Mesenchymal stem cell (in vitro differentiated cells and primary cell): Measurements from ENCODE around the gene TNFSF11.

Source experiments
- DNase-seq: peaks from one replicate; pipeline ENCODE4 v3.0.0-alpha.2; 2013
- H2AFZ ChIP-seq: one replicate; pipeline ENCODE4 v1.6.1; 2013; ENCODE audit warnings: low read depth, mild to moderate bottlenecking, control low read depth, inconsistent platforms, low read length, moderate library complexity
- H2AK5ac ChIP-seq: 2 replicates; pipeline ENCODE4 v1.6.1; 2013; ENCODE audit warnings: low read length, moderate library complexity, mild to moderate bottlenecking, inconsistent platforms; ENCODE audit not compliant: severe bottlenecking
- H2BK120ac ChIP-seq: one replicate; pipeline ENCODE4 v1.6.1; 2013; ENCODE audit warnings: low read depth, mild to moderate bottlenecking, inconsistent platforms, low read length, moderate library complexity
- H2BK12ac ChIP-seq, 2 experiments: one replicate each; pipeline ENCODE4 v1.6.1; 2013; ENCODE audit warnings: inconsistent platforms in 2 of 2, low read length in 2 of 2, mild to moderate bottlenecking in 2 of 2, moderate library complexity in 2 of 2, control low read depth in 1 of 2
- H2BK15ac ChIP-seq: one replicate; pipeline ENCODE4 v1.6.1; 2013; ENCODE audit warnings: mild to moderate bottlenecking, low read depth, inconsistent platforms; ENCODE audit not compliant: poor library complexity, severe bottlenecking
- H2BK5ac ChIP-seq: 2 replicates; pipeline ENCODE4 v1.6.1; 2013; ENCODE audit warnings: low read depth, mild to moderate bottlenecking, low read length, control low read depth, inconsistent platforms; ENCODE audit not compliant: poor library complexity, severe bottlenecking
- H3K14ac ChIP-seq, 2 experiments: one replicate each; pipeline ENCODE4 v1.6.1; 2013; ENCODE audit warnings: inconsistent platforms in 2 of 2, low read length in 2 of 2, control low read depth in 1 of 2, mild to moderate bottlenecking in 1 of 2, moderate library complexity in 1 of 2
- H3K18ac ChIP-seq, 2 experiments: one replicate each; pipeline ENCODE4 v1.6.1; 2013; ENCODE audit warnings: inconsistent platforms in 2 of 2, low read length in 2 of 2, control low read depth in 1 of 2, low read depth in 1 of 2, mild to moderate bottlenecking in 1 of 2
- H3K23ac ChIP-seq, 2 experiments: one replicate each; pipeline ENCODE4 v1.6.1; 2013; ENCODE audit warnings: inconsistent platforms in 2 of 2, low read length in 2 of 2, mild to moderate bottlenecking in 2 of 2, moderate library complexity in 2 of 2, control low read depth in 1 of 2
- H3K27ac ChIP-seq: 2 replicates; pipeline ENCODE4 v1.5.1; 2013; ENCODE audit warnings: mild to moderate bottlenecking, moderate library complexity, low read length, control low read depth, inconsistent platforms; ENCODE audit not compliant: poor library complexity, severe bottlenecking
- H3K27me3 ChIP-seq, 2 experiments: 2 replicates each; pipeline versions ENCODE4 v1.6.1 to v1.7.0; 2013; ENCODE audit warnings: low read length in 2 of 2, mild to moderate bottlenecking in 2 of 2, moderate library complexity in 2 of 2, control low read depth in 1 of 2, inconsistent platforms in 1 of 2; ENCODE audit not compliant: control insufficient read depth in 1 of 2, insufficient read depth in 1 of 2
- H3K36me3 ChIP-seq, 2 experiments: 2 replicates each; pipeline versions ENCODE4 v1.6.1 to v1.7.0; 2013; ENCODE audit warnings: low read length in 2 of 2, control low read depth in 1 of 2, inconsistent platforms in 1 of 2, low read depth in 1 of 2, mild to moderate bottlenecking in 1 of 2; ENCODE audit not compliant: insufficient read depth in 2 of 2, control insufficient read depth in 1 of 2
- H3K4ac ChIP-seq, 2 experiments: one replicate each; pipeline ENCODE4 v1.6.1; 2013; ENCODE audit warnings: inconsistent platforms in 2 of 2, low read length in 2 of 2, mild to moderate bottlenecking in 2 of 2, moderate library complexity in 2 of 2, control low read depth in 1 of 2, low read depth in 1 of 2
- H3K4me1 ChIP-seq: 2 replicates; pipeline ENCODE4 v1.6.1; 2013; ENCODE audit warnings: low read depth, low read length, control low read depth; ENCODE audit not compliant: control insufficient read depth, insufficient read depth
- H3K4me2 ChIP-seq: 2 replicates; pipeline ENCODE4 v1.6.1; 2013; ENCODE audit warnings: low read length, mild to moderate bottlenecking, inconsistent platforms; ENCODE audit not compliant: poor library complexity, severe bottlenecking
- H3K4me3 ChIP-seq, 2 experiments: 2 replicates each; pipeline versions ENCODE4 v1.5.1 to v1.7.0; 2013; ENCODE audit warnings: low read length in 2 of 2, mild to moderate bottlenecking in 2 of 2, control low read depth in 1 of 2, low read depth in 1 of 2; ENCODE audit not compliant: insufficient read depth in 1 of 2
- H3K79me1 ChIP-seq: replicated peaks from 2 replicates; pipeline ENCODE4 v1.6.1; 2013; ENCODE audit warnings: mild to moderate bottlenecking, control low read depth, low read length, inconsistent platforms; ENCODE audit not compliant: poor library complexity, severe bottlenecking
- H3K9ac ChIP-seq: 2 replicates; pipeline ENCODE4 v1.7.0; 2013; ENCODE audit warnings: mild to moderate bottlenecking, low read length, moderate library complexity
- H3K9me3 ChIP-seq: 2 replicates; pipeline ENCODE4 v1.7.0; 2013; ENCODE audit warnings: mild to moderate bottlenecking, low read length; ENCODE audit not compliant: control insufficient read depth
- H4K8ac ChIP-seq: one replicate; pipeline ENCODE4 v1.6.1; 2013; ENCODE audit warnings: inconsistent platforms, mild to moderate bottlenecking, low read length, moderate library complexity
- H4K91ac ChIP-seq: one replicate; pipeline ENCODE4 v1.6.1; 2013; ENCODE audit warnings: mild to moderate bottlenecking, low read length, inconsistent platforms
- WGBS: methylation state at CpG from one replicate; pipeline ENCODE4 v1.1.7; 2013; ENCODE audit warnings: mixed read lengths; 5-methylcytosine and 5-hydroxymethylcytosine counted together

The TNFSF11 gene

DNA sequence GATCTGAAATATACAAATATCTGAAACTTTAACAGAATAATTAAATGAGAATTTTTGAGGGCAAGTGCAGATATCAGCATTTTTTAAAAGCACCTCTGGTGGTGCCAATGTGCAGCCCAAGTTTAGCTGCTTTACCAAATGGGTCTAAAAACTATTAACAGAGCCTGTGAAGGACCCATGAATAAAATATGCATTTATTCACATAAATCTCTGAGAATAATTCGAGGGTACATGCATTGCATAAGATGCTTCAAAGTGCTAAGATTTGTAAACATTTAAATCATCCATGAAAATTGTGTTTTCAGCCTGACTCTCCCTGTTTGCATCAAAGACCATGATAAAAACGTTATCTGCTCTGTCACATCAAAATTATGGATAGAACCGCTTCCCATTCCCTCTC, 47.1 kb upstream of the TNFSF11 start:
- 92% methylated on average over 3 of the region's 3 CpGs for WGBS
- no peak for DNase-seq
- H2AFZ ChIP-seq = no peak overlapping the region

DNA sequence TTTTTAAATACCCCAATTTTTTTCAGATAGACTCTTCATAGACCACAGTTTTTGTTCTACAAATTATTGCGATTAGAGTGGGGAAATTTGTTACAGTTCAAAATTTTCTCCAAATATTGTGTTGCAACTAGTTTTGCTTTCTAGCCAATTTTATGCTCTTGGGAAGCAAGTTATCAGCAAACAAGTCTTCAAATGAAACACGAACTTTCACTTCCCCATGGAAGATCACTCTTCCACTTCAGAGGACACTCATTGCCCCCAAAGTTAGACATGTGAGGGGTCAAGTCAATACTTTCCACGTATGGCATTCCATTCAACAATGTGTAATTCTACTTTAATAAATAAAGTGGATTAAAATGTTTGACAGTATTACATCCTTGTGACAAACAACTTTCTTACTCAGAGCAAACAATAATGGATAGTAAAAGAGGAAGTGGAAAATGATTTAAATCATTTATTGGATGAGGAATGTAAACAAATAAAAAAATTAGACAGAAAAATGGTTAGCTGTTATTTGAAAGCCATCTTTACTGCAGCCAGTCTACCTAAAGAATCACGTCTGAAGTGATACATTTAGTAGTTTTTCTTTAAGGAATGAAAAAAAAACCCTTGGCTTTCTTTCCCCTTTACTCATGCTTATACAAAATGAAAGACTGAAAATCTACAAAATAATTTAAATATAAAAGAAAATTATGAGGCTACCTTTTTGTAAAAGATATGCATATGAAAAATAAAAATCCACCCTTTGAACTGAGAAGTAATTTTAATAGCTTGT, 41.2 kb upstream of the TNFSF11 start:
- H3K23ac ChIP-seq = no peak overlapping the region
- no peak overlapping the region for H3K18ac ChIP-seq
- no peaks in the 10 kb centered on the region for H3K4me1 ChIP-seq
- H3K36me3 ChIP-seq = no peaks in the 10 kb centered on the region
- no peak overlapping the region for H4K91ac ChIP-seq
- H3K14ac ChIP-seq = no peak overlapping the region
- no peak overlapping the region for H2BK120ac ChIP-seq
- H3K27me3 ChIP-seq = no peaks in the 10 kb centered on the region
- H3K9ac ChIP-seq = no peak overlapping the region
- H2BK12ac ChIP-seq = no peak overlapping the region
- no peak overlapping the region for H2BK15ac ChIP-seq
- WGBS = 100% methylated on average over 1 of the region's 4 CpGs
- DNase-seq = no peak
- H3K27ac ChIP-seq = no peak overlapping the region
- no peak overlapping the region for H2AFZ ChIP-seq
- no peak overlapping the region for H2AK5ac ChIP-seq
- no peak overlapping the region for H4K8ac ChIP-seq
- no peak overlapping the region for H3K4ac ChIP-seq
- no peaks in the 10 kb centered on the region for H3K79me1 ChIP-seq
- no peak overlapping the region for H2BK5ac ChIP-seq
- no peak overlapping the region for H3K4me2 ChIP-seq
- no peak overlapping the region for H3K4me3 ChIP-seq
- no peaks in the 10 kb centered on the region for H3K9me3 ChIP-seq

More for the DNA sequence above, 47.1 kb upstream of the TNFSF11 start:
- Histone ChIP-seq H3K4me1 (peaks cover 9% of the 10 kb centered on the region), H3K4ac (no peak overlapping the region), H4K91ac (no peak overlapping the region), H3K23ac (no peak overlapping the region), H2AK5ac (no peak overlapping the region), H3K18ac (no peak overlapping the region), H4K8ac (no peak overlapping the region), H3K4me2 (no peak overlapping the region), H3K79me1 (no peaks in the 10 kb centered on the region), H3K4me3 (no peak overlapping the region), H2BK5ac (no peak overlapping the region), H2BK15ac (no peak overlapping the region), H2BK12ac (no peak overlapping the region), H3K14ac (no peak overlapping the region), H3K36me3 (no peaks in the 10 kb centered on the region), H2BK120ac (no peak overlapping the region), H3K27ac (no peak overlapping the region), H3K9ac (no peak overlapping the region), H3K9me3 (no peaks in the 10 kb centered on the region), H3K27me3 (no peaks in the 10 kb centered on the region)

DNA sequence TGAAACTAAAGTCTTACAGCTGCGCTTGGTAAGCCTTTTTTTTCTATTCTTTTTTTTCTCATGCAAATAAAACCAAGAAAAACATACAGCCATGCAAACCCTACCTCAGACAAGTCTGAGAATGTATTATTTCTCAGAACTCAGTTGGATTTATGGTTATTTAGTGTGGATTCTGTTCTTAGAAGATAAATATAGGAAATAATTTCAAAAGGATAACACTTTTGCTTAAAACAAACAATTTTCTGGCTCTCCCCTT, 40.7 kb upstream of the TNFSF11 start:
- no peaks in the 10 kb centered on the region for H3K36me3 ChIP-seq
- H3K18ac ChIP-seq = no peak overlapping the region
- H2BK15ac ChIP-seq = no peak overlapping the region
- H3K14ac ChIP-seq = no peak overlapping the region
- H3K4me2 ChIP-seq = no peak overlapping the region
- H3K9me3 ChIP-seq = no peaks in the 10 kb centered on the region
- no peak overlapping the region for H2AK5ac ChIP-seq
- no peak overlapping the region for H2AFZ ChIP-seq
- no peak overlapping the region for H3K4me3 ChIP-seq
- no peak for DNase-seq
- H4K91ac ChIP-seq = no peak overlapping the region
- no peak overlapping the region for H2BK120ac ChIP-seq
- H3K27me3 ChIP-seq = no peaks in the 10 kb centered on the region
- no peak overlapping the region for H4K8ac ChIP-seq
- no peak overlapping the region for H2BK12ac ChIP-seq
- no peaks in the 10 kb centered on the region for H3K4me1 ChIP-seq
- no peak overlapping the region for H2BK5ac ChIP-seq
- H3K9ac ChIP-seq = no peak overlapping the region
- no peaks in the 10 kb centered on the region for H3K79me1 ChIP-seq
- H3K4ac ChIP-seq = no peak overlapping the region
- H3K23ac ChIP-seq = no peak overlapping the region
- H3K27ac ChIP-seq = no peak overlapping the region
- WGBS = no CpG with 5 or more reads among the region's 1 CpG

DNA sequence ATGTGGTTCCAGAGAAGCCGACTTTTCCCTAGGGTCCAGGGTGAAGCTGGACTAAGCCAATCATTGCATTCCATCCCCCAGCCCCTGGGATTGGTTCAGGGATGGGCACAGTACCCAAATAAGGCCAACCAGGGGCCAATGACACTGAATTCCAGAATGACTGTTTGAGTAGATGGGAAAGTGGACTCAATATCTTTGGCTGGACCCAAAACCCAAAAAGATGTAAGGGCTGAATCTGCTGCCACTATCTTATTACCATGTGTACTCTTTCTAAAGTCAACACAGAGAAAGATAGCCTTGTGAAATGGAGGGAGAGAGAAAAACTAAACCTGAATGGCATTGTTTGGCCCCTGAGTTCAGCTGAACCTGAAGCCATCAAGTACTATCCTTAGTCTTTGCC, 39.2 kb upstream of the TNFSF11 start:
- H2BK15ac ChIP-seq = no peak overlapping the region
- no peak for DNase-seq
- H3K79me1 ChIP-seq = no peaks in the 10 kb centered on the region
- H3K14ac ChIP-seq = no peak overlapping the region
- no peak overlapping the region for H2BK12ac ChIP-seq
- H4K8ac ChIP-seq = no peak overlapping the region
- no peak overlapping the region for H3K4ac ChIP-seq
- H2BK120ac ChIP-seq = no peak overlapping the region
- no peak overlapping the region for H3K4me3 ChIP-seq
- H4K91ac ChIP-seq = no peak overlapping the region
- H3K23ac ChIP-seq = no peak overlapping the region
- H3K27me3 ChIP-seq = no peaks in the 10 kb centered on the region
- no peak overlapping the region for H2AFZ ChIP-seq
- WGBS = 91% methylated on average over 1 of the region's 1 CpG
- H3K9me3 ChIP-seq = no peaks in the 10 kb centered on the region
- no peak overlapping the region for H3K27ac ChIP-seq
- H3K36me3 ChIP-seq = no peaks in the 10 kb centered on the region
- H3K4me2 ChIP-seq = no peak overlapping the region
- no peaks in the 10 kb centered on the region for H3K4me1 ChIP-seq
- no peak overlapping the region for H2BK5ac ChIP-seq
- peak overlapping the region in 1 of 2 experiments; percentile 30 for H3K18ac ChIP-seq
- H2AK5ac ChIP-seq = no peak overlapping the region
- no peak overlapping the region for H3K9ac ChIP-seq
